Activated naive CD8-positive, alpha-beta T cell treated with anti-CD3 and anti-CD28 coated beads, Interleukin-2, amount 50 U/mL, for 24 hours (primary cell): Measurements from ENCODE around the gene XRN2.

Source experiments
- ATAC-seq: fragments of 150-1000 bp; cut with Tn5 transposase; one replicate; pipeline ENCODE4 v1.10.0; 2021
- DNase-seq: peaks from one replicate; pipeline ENCODE4 v3.0.0; 2021
- H3K27ac Mint-ChIP-seq: one replicate; pipeline ENCODE4 v1.8.0; 2021; ENCODE audit warnings: mild to moderate bottlenecking, mixed read lengths
- H3K27me3 Mint-ChIP-seq: one replicate; pipeline ENCODE4 v1.8.0; 2021; ENCODE audit warnings: mixed read lengths
- H3K36me3 Mint-ChIP-seq: one replicate; pipeline ENCODE4 v1.8.0; 2021; ENCODE audit warnings: low read depth, mixed read lengths
- H3K4me1 Mint-ChIP-seq: one replicate; pipeline ENCODE4 v1.8.0; 2021; ENCODE audit warnings: mixed read lengths
- H3K4me3 Mint-ChIP-seq: one replicate; pipeline ENCODE4 v1.8.0; 2021; ENCODE audit warnings: mild to moderate bottlenecking, moderate library complexity, mixed read lengths
- H3K9me3 Mint-ChIP-seq: one replicate; pipeline ENCODE4 v1.8.0; 2021; ENCODE audit warnings: mixed read lengths

XRN2 gene

GRCh38 chr20:21280522-21281016, 22.6 kb upstream of the XRN2 start:
- Mint-ChIP-seq H3K27me3 (peaks cover 36% of the 10 kb centered on the region), H3K36me3 (peaks cover under 1% of the 10 kb centered on the region), H3K9me3 (peaks cover 7% of the 10 kb centered on the region), H3K27ac (no peak overlapping the region), H3K4me1 (peaks cover 15% of the 10 kb centered on the region), H3K4me3 (no peak overlapping the region)
- DNase-seq (no peak), ATAC-seq (peak; percentile 29)

GRCh38 chr20:21286775-21287174, 16.4 kb upstream of the XRN2 start:
- DNase-seq (no peak), ATAC-seq (no peak)
- no peaks in the 10 kb centered on the region for H3K4me1 Mint-ChIP-seq
- H3K9me3 Mint-ChIP-seq, result peaks cover 12% of the 10 kb centered on the region
- H3K36me3 Mint-ChIP-seq, result peaks cover 2% of the 10 kb centered on the region
- peaks cover 34% of the 10 kb centered on the region for H3K27me3 Mint-ChIP-seq
- H3K27ac Mint-ChIP-seq, result no peak overlapping the region
- H3K4me3 Mint-ChIP-seq, result no peak overlapping the region

GRCh38 chr20:21288587-21289370, 14.4 kb upstream of the XRN2 start:
- no peaks in the 10 kb centered on the region for H3K4me1 Mint-ChIP-seq
- H3K27ac Mint-ChIP-seq, result no peak overlapping the region
- no peak overlapping the region for H3K4me3 Mint-ChIP-seq
- peaks cover 8% of the 10 kb centered on the region for H3K9me3 Mint-ChIP-seq
- H3K36me3 Mint-ChIP-seq, result peaks cover 2% of the 10 kb centered on the region
- ATAC-seq (no peak), DNase-seq (no peak)
- peaks cover 29% of the 10 kb centered on the region for H3K27me3 Mint-ChIP-seq

GRCh38 chr20:21289651-21290050, 13.5 kb upstream of the XRN2 start:
- ATAC-seq (no peak), DNase-seq (no peak)
- peaks cover 26% of the 10 kb centered on the region for H3K27me3 Mint-ChIP-seq
- H3K4me3 Mint-ChIP-seq, result no peak overlapping the region
- peaks cover 2% of the 10 kb centered on the region for H3K36me3 Mint-ChIP-seq
- H3K4me1 Mint-ChIP-seq, result no peaks in the 10 kb centered on the region
- peaks cover 8% of the 10 kb centered on the region for H3K9me3 Mint-ChIP-seq
- no peak overlapping the region for H3K27ac Mint-ChIP-seq

GRCh38 chr20:21291026-21291425, 12.1 kb upstream of the XRN2 start:
- no peak overlapping the region for H3K4me3 Mint-ChIP-seq
- H3K27ac Mint-ChIP-seq, result no peak overlapping the region
- no peak for ATAC-seq
- peaks cover under 1% of the 10 kb centered on the region for H3K9me3 Mint-ChIP-seq
- no peaks in the 10 kb centered on the region for H3K4me1 Mint-ChIP-seq
- DNase-seq, result no peak
- no peaks in the 10 kb centered on the region for H3K36me3 Mint-ChIP-seq
- peaks cover 20% of the 10 kb centered on the region for H3K27me3 Mint-ChIP-seq

GRCh38 chr20:21294755-21295154, 8.4 kb upstream of the XRN2 start:
- Mint-ChIP-seq H3K4me1 (peaks cover 22% of the 10 kb centered on the region), H3K9me3 (no peaks in the 10 kb centered on the region), H3K27me3 (peaks cover 15% of the 10 kb centered on the region), H3K27ac (no peak overlapping the region), H3K36me3 (no peaks in the 10 kb centered on the region), H3K4me3 (no peak overlapping the region)
- DNase-seq (no peak), ATAC-seq (no peak)

GRCh38 chr20:21301940-21302663, 1.0 kb upstream of the XRN2 start:
- peak overlapping the region; percentile 89 for H3K27ac Mint-ChIP-seq
- no peak for DNase-seq
- H3K4me3 Mint-ChIP-seq, result peak overlapping the region; percentile 98
- peaks cover 6% of the 10 kb centered on the region for H3K27me3 Mint-ChIP-seq
- H3K9me3 Mint-ChIP-seq, result no peaks in the 10 kb centered on the region
- H3K36me3 Mint-ChIP-seq, result peaks cover 18% of the 10 kb centered on the region
- ATAC-seq, result no peak
- H3K4me1 Mint-ChIP-seq, result peaks cover 50% of the 10 kb centered on the region

GRCh38 chr20:21302664-21303060, 469 bp upstream of the XRN2 start:
- Mint-ChIP-seq H3K9me3 (no peaks in the 10 kb centered on the region), H3K27ac (peak overlapping the region; percentile 89), H3K27me3 (peaks cover 4% of the 10 kb centered on the region), H3K4me3 (peak overlapping the region; percentile 98), H3K36me3 (peaks cover 18% of the 10 kb centered on the region), H3K4me1 (peaks cover 47% of the 10 kb centered on the region)
- no peak for DNase-seq
- ATAC-seq, result peak; percentile 27

GRCh38 chr20:21303872-21304586, 898 bp downstream of the XRN2 start:
- Mint-ChIP-seq H3K4me3 (peak overlapping the region; percentile 98), H3K4me1 (peaks cover 44% of the 10 kb centered on the region), H3K27ac (peak overlapping the region; percentile 99), H3K27me3 (no peaks in the 10 kb centered on the region), H3K9me3 (peaks cover 5% of the 10 kb centered on the region), H3K36me3 (peaks cover 28% of the 10 kb centered on the region)
- peak; percentile 4 for ATAC-seq
- no peak for DNase-seq

- peak overlapping the region; percentile 7 for H3K27ac Mint-ChIP-seq
- DNase-seq (no peak), ATAC-seq (no peak)
- H3K36me3 Mint-ChIP-seq, result peaks cover 53% of the 10 kb centered on the region
- H3K4me3 Mint-ChIP-seq, result peak overlapping the region; percentile 56
- H3K9me3 Mint-ChIP-seq, result peaks cover 5% of the 10 kb centered on the region
- peaks cover 65% of the 10 kb centered on the region for H3K4me1 Mint-ChIP-seq
- no peaks in the 10 kb centered on the region for H3K27me3 Mint-ChIP-seq
These were observed 5.2 kb downstream of the XRN2 start for GRCh38 chr20:21308340-21308739.

- H3K36me3 Mint-ChIP-seq, result peaks cover 42% of the 10 kb centered on the region
- H3K27ac Mint-ChIP-seq, result no peak overlapping the region
- H3K4me3 Mint-ChIP-seq, result peak overlapping the region; percentile 39
- ATAC-seq (no peak), DNase-seq (no peak)
- no peaks in the 10 kb centered on the region for H3K27me3 Mint-ChIP-seq
- peaks cover 5% of the 10 kb centered on the region for H3K9me3 Mint-ChIP-seq
- H3K4me1 Mint-ChIP-seq, result peaks cover 68% of the 10 kb centered on the region
These were observed 6.7 kb downstream of the XRN2 start for GRCh38 chr20:21309678-21310467.

GRCh38 chr20:21312813-21313474, 9.8 kb downstream of the XRN2 start:
- H3K4me3 Mint-ChIP-seq, result no peak overlapping the region
- H3K27me3 Mint-ChIP-seq, result no peaks in the 10 kb centered on the region
- no peak for ATAC-seq
- H3K27ac Mint-ChIP-seq, result no peak overlapping the region
- no peak for DNase-seq
- H3K9me3 Mint-ChIP-seq, result peaks cover 12% of the 10 kb centered on the region
- H3K36me3 Mint-ChIP-seq, result peaks cover 45% of the 10 kb centered on the region
- H3K4me1 Mint-ChIP-seq, result peaks cover 91% of the 10 kb centered on the region

GRCh38 chr20:21315138-21315537, 12.0 kb downstream of the XRN2 start:
- Mint-ChIP-seq H3K4me3 (no peak overlapping the region), H3K9me3 (peaks cover 14% of the 10 kb centered on the region), H3K4me1 (peaks cover 85% of the 10 kb centered on the region), H3K27ac (peak overlapping the region; percentile 44), H3K27me3 (no peaks in the 10 kb centered on the region), H3K36me3 (peaks cover 31% of the 10 kb centered on the region)
- ATAC-seq, result peak; percentile 87
- DNase-seq, result peak; percentile 20
